HepG2 (cell line): ENCODE measurements around the gene SLC25A18. TPM values are rescaled to one million over a fixed set of nuclear protein-coding genes. Genes with fewer than 3 reads are reported as not detected.

Source experiments
- CHCHD3 ChIP-seq: sonication (generic); formaldehyde crosslinking; IDR thresholded peaks from 2 replicates; pipeline ENCODE4 v1.8.0; 2022; ENCODE audit warnings: mild to moderate bottlenecking, missing genetic modification reagents, moderate library complexity
- EEA1 ChIP-seq: sonication (generic); formaldehyde crosslinking; IDR thresholded peaks from 2 replicates; pipeline ENCODE4 v1.5.1; 2020; ENCODE audit warnings: mild to moderate bottlenecking, missing genetic modification reagents, borderline replicate concordance
- HDAC2 ChIP-seq: sonication (generic); formaldehyde crosslinking; IDR thresholded peaks from 2 replicates; pipeline ENCODE4 v1.4.0; 2020; ENCODE audit warnings: missing genetic modification reagents
- HOXD1 ChIP-seq: sonication (generic); formaldehyde crosslinking; IDR thresholded peaks from 2 replicates; pipeline ENCODE4 v1.5.0; 2020; ENCODE audit warnings: missing genetic modification reagents
- KLF15 ChIP-seq: sonication (generic); formaldehyde crosslinking; IDR thresholded peaks from 2 replicates; pipeline ENCODE4 v1.8.1; 2023; ENCODE audit warnings: borderline replicate concordance, mild to moderate bottlenecking, inconsistent platforms, missing genetic modification reagents, mixed read lengths
- NR2F1 ChIP-seq, 2 experiments: fragments of 450-650 bp in 1 of 2; formaldehyde crosslinking in 1 of 2; IDR thresholded peaks; 2 replicates each; pipeline versions ENCODE4 v1.5.0 to v1.6.1; 2016 to 2020; ENCODE audit warnings: mild to moderate bottlenecking in 1 of 2, missing compliant biosample characterization in 1 of 2, missing genetic modification reagents in 1 of 2, moderate library complexity in 1 of 2
- PAF1 ChIP-seq: IDR thresholded peaks from 2 replicates; pipeline ENCODE4 v1.6.1; 2016; ENCODE audit warnings: missing genetic modification reagents, missing compliant biosample characterization
- POLR2G ChIP-seq: fragments of 200-400 bp; formaldehyde crosslinking; IDR thresholded peaks from 2 replicates; pipeline ENCODE4 v1.6.1; 2018; ENCODE audit warnings: mild to moderate bottlenecking, low read depth, low read length, moderate library complexity
- RBM22 ChIP-seq: fragments of 200-400 bp; formaldehyde crosslinking; optimal IDR thresholded peaks from 2 replicates; pipeline ENCODE3; 2017; ENCODE audit warnings: mild to moderate bottlenecking, low read length, moderate library complexity
- RFXANK ChIP-seq: IDR thresholded peaks from 2 replicates; pipeline ENCODE4 v1.6.1; 2016
- RXRA ChIP-seq: sonication (generic); formaldehyde crosslinking; IDR thresholded peaks from 2 replicates; pipeline ENCODE4 v1.5.1; 2020; ENCODE audit warnings: missing genetic modification reagents
- SMC3 ChIP-seq: IDR thresholded peaks from 2 replicates; pipeline ENCODE4 v1.6.1; 2011; ENCODE audit warnings: low read length, improper control_type of control experiment
- SNAPC2 ChIP-seq: sonication (generic); formaldehyde crosslinking; IDR thresholded peaks from 2 replicates; pipeline ENCODE4 v1.8.1; 2022; ENCODE audit warnings: mild to moderate bottlenecking, missing genetic modification reagents
- SP4 ChIP-seq: sonication (generic); formaldehyde crosslinking; IDR thresholded peaks from 2 replicates; pipeline ENCODE4 v1.8.1; 2023; ENCODE audit warnings: mild to moderate bottlenecking, missing genetic modification reagents
- TAF1 ChIP-seq: sonication (generic); formaldehyde crosslinking; IDR thresholded peaks from 2 replicates; pipeline ENCODE4 v1.4.0; 2020; ENCODE audit warnings: missing genetic modification reagents
- TGIF2 ChIP-seq: IDR thresholded peaks from 2 replicates; pipeline ENCODE4 v1.6.1; 2016; ENCODE audit warnings: control low read depth, missing compliant biosample characterization
- WIZ ChIP-seq: sonication (generic); formaldehyde crosslinking; IDR thresholded peaks from 2 replicates; pipeline ENCODE4 v1.5.1; 2020; ENCODE audit warnings: mild to moderate bottlenecking, missing genetic modification reagents
- ZBTB1 ChIP-seq: sonication (generic); formaldehyde crosslinking; IDR thresholded peaks from 2 replicates; pipeline ENCODE4 v1.4.0; 2020; ENCODE audit warnings: missing genetic modification reagents, borderline replicate concordance
- ZFP62 ChIP-seq: sonication (generic); formaldehyde crosslinking; IDR thresholded peaks from 2 replicates; pipeline ENCODE4 v1.4.0; 2020; ENCODE audit warnings: missing genetic modification reagents
- ZNF138 ChIP-seq: sonication (generic); formaldehyde crosslinking; IDR thresholded peaks from 2 replicates; pipeline ENCODE4 v1.5.0; 2020; ENCODE audit warnings: mild to moderate bottlenecking, low read depth, missing genetic modification reagents
- ZNF20 ChIP-seq: sonication (generic); formaldehyde crosslinking; IDR thresholded peaks from 2 replicates; pipeline ENCODE4 v1.4.0; 2020; ENCODE audit warnings: mild to moderate bottlenecking, moderate library complexity, missing genetic modification reagents
- ZNF225 ChIP-seq: sonication (generic); formaldehyde crosslinking; IDR thresholded peaks from 2 replicates; pipeline ENCODE4 v1.4.0; 2020; ENCODE audit warnings: mild to moderate bottlenecking, missing genetic modification reagents
- ZNF234 ChIP-seq: sonication (generic); formaldehyde crosslinking; conservative IDR thresholded peaks from 2 replicates; pipeline ENCODE4 v1.5.1; 2020; ENCODE audit warnings: mild to moderate bottlenecking, missing genetic modification reagents
- ZNF329 ChIP-seq: sonication (generic); formaldehyde crosslinking; IDR thresholded peaks from 2 replicates; pipeline ENCODE4 v1.9.0; 2021; ENCODE audit warnings: low read depth, mild to moderate bottlenecking, missing genetic modification reagents
- ZNF350 ChIP-seq: sonication (generic); formaldehyde crosslinking; IDR thresholded peaks from 2 replicates; pipeline ENCODE4 v1.4.0; 2020; ENCODE audit warnings: mild to moderate bottlenecking, low read depth, missing genetic modification reagents, borderline replicate concordance
- ZNF619 ChIP-seq: sonication (generic); formaldehyde crosslinking; IDR thresholded peaks from 2 replicates; pipeline ENCODE4 v1.4.0; 2020; ENCODE audit warnings: mild to moderate bottlenecking, missing genetic modification reagents
- ZNF652 ChIP-seq: IDR thresholded peaks from 2 replicates; pipeline ENCODE4 v1.6.1; 2016; ENCODE audit warnings: low read depth, borderline replicate concordance
- polyA plus RNA-seq, 8 experiments: library from polyadenylated mRNA; depleted of rRNA in 3 of 8; stranded (reverse) in 7 of 8; unstranded in 1 of 8; fragments of >200 nt; fragmentation: Illumina TruSeq in 4 of 8; extraction: Trizol in 4 of 8; gene quantifications; 2 replicates each; pipeline versions ENCODE4 v1.2.1 to v1.2.3, GENCODE V29; 2011 to 2016; ENCODE audit warnings: low read depth in 4 of 8, missing spikeins in 1 of 8, mixed read lengths in 1 of 8; ENCODE audit not compliant: insufficient read depth in 1 of 8
- total RNA-seq, 5 experiments: library from RNA; depleted of rRNA; stranded (reverse); fragments of >200 nt; fragmentation: Illumina TruSeq; extraction: Trizol; gene quantifications; 2 replicates each; pipeline ENCODE4 v1.2.3, GENCODE V29; 2016; ENCODE audit warnings: low read depth in 1 of 5
- TF ChIP-seq, protein P1 (sequence below): sonication (generic); formaldehyde crosslinking; IDR thresholded peaks from 2 replicates; pipeline ENCODE4 v1.8.0; 2023; ENCODE audit warnings: mild to moderate bottlenecking, missing genetic modification reagents
- TF ChIP-seq, protein P2 (sequence below): sonication (generic); formaldehyde crosslinking; IDR thresholded peaks from 2 replicates; pipeline ENCODE4 v1.5.1; 2020; ENCODE audit warnings: mild to moderate bottlenecking, missing genetic modification reagents, moderate library complexity
- TF ChIP-seq, protein P3 (sequence below): sonication (generic); formaldehyde crosslinking; IDR thresholded peaks from 2 replicates; pipeline ENCODE4 v1.5.0; 2020; ENCODE audit warnings: missing genetic modification reagents

Gene SLC25A18
- total and polyA plus RNA-seq, 2 of the 13 experiments (the other 11 are each of a cell fraction or from before 2014, with no cell fraction given) = 0.28 to 0.75 TPM

DNA sequence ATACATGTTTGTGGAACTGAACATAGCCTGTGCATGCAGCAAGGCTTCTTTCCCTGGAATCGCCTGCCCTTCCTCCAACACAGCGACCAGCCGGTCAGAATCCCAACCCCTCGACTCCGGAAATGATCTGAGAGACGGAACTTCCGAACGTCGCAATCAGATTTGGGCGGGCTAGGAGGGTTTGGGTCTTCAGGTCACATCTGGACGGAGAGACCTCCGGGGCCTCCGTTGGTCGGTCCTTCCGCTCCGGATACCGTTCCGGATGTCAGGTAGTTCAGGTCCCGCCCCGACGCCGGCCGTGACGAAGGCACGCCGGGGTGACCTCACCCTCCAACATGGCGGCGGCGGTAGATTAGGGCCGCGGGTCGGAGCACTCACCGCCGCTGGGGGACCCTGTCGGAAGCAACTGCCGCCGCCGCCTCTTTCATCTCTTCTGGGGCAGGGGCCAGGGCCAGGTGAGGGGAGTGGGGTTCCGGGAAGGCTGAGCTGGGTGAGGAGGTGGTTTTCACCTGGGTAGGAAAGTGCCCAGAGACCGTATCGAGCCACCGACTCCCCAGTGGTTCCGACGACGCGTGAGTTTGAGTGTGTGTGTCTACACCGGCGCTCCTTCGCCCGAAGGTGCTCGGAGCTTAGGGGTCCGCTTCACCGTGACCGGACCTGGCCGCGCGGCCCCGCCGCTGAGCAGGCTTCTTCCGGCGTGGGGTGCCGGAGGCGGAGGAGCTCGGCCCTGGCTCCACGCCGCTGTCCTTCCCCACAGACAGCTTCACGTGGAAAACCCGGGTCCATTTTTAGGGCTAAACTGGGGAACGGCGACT lies 75.3 kb downstream of the SLC25A18 start, which contains the start of gene BCL2L13 (continued):
- TF ChIP-seq CHCHD3 = no peak
- peak; percentile 98 for TF ChIP-seq TAF1 (CRISPR knock-in tag)
- 0 out of 2 replicates have a peak, but pooled peaks have one; percentile 57 for TF ChIP-seq HDAC2 (CRISPR knock-in tag)
- peak; percentile 91 for TF ChIP-seq ZNF350 (CRISPR knock-in tag)
- no peak for TF ChIP-seq RBM22
- no peak for TF ChIP-seq EEA1 (CRISPR knock-in tag)
- TF ChIP-seq, protein P1, sequence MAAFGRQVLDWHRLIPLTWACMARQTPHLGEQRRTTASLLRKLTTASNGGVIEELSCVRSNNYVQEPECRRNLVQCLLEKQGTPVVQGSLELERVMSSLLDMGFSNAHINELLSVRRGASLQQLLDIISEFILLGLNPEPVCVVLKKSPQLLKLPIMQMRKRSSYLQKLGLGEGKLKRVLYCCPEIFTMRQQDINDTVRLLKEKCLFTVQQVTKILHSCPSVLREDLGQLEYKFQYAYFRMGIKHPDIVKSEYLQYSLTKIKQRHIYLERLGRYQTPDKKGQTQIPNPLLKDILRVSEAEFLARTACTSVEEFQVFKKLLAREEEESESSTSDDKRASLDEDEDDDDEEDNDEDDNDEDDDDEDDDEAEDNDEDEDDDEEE (CRISPR knock-in tag) = peak; percentile 57; the same call in 1 of the 2 replicates
- TF ChIP-seq SNAPC2 = no peak
- peak; percentile 86; the same call in 1 of the 2 replicates for TF ChIP-seq ZNF225 (CRISPR knock-in tag)
- no peak for TF ChIP-seq ZFP62 (CRISPR knock-in tag)
- 0 out of 2 replicates have a peak, but pooled peaks have one; percentile 46 for TF ChIP-seq ZNF138 (CRISPR knock-in tag)
- TF ChIP-seq ZNF20 (CRISPR knock-in tag) = peak; percentile 77; the same call in 1 of the 2 replicates
- no peak for TF ChIP-seq PAF1 (CRISPR knock-in tag)
- no peak; a peak in 1 of 4 replicates for TF ChIP-seq NR2F1 (CRISPR knock-in tag; IDR thresholded peaks at IDR 0.05)
- TF ChIP-seq WIZ (CRISPR knock-in tag) = no peak; the same call in 1 of the 2 replicates
- TF ChIP-seq SP4 (CRISPR knock-in tag) = peak; percentile 86
- peak; percentile 83; the same call in 1 of the 2 replicates for TF ChIP-seq ZNF329
- peak; percentile 54; the same call in 1 of the 2 replicates for TF ChIP-seq KLF15 (CRISPR knock-in tag)
- TF ChIP-seq, protein P2, sequence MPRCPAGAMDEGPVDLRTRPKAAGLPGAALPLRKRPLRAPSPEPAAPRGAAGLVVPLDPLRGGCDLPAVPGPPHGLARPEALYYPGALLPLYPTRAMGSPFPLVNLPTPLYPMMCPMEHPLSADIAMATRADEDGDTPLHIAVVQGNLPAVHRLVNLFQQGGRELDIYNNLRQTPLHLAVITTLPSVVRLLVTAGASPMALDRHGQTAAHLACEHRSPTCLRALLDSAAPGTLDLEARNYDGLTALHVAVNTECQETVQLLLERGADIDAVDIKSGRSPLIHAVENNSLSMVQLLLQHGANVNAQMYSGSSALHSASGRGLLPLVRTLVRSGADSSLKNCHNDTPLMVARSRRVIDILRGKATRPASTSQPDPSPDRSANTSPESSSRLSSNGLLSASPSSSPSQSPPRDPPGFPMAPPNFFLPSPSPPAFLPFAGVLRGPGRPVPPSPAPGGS = peak; percentile 56
- no peak for TF ChIP-seq SMC3
- no peak; the same call in 1 of the 2 replicates for TF ChIP-seq RXRA
- no peak; the same call in 1 of the 2 replicates for TF ChIP-seq TGIF2 (CRISPR knock-in tag)
- no peak for TF ChIP-seq RFXANK
- no peak; the same call in 1 of the 2 replicates for TF ChIP-seq ZNF234
- 0 out of 2 replicates have a peak, but pooled peaks have one; percentile 52 for TF ChIP-seq HOXD1
- peak; percentile 98 for TF ChIP-seq POLR2G
- no peak for TF ChIP-seq ZBTB1 (CRISPR knock-in tag)
- no peak for TF ChIP-seq ZNF652 (CRISPR knock-in tag)
- peak; percentile 91 for TF ChIP-seq ZNF619 (CRISPR knock-in tag)
- TF ChIP-seq, protein P3, sequence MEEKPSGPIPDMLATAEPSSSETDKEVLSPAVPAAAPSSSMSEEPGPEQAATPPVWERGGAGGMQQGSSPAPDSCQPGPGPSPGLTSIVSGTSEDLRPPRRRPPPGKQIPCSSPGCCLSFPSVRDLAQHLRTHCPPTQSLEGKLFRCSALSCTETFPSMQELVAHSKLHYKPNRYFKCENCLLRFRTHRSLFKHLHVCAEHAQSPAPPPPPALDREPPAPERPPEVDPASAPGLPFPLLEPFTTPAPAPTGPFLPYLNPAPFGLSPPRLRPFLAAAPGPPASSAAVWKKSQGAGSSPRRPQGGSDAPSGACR (CRISPR knock-in tag) = peak; percentile 57; the same call in 1 of the 2 replicates
